Measurements from ENCODE around the gene THSD4.

Gene THSD4

GRCh38 chr15:71387810-71388209 is 272.5 kb downstream of the THSD4 start:
- ChIA-PET POLR2A (no interaction called here), CTCF (interaction anchor here (0.8 kb wide), 1 partner anchor 12 kb away, joined by 3 read pairs; no protein-coding TSS in a partner anchor)
- TF ChIP-seq CTCF (IDR thresholded peaks at IDR 0.05; ENCODE audit: control extremely low read depth, extremely low read depth, low read depth, missing control alignments), result no peak
- DNase-seq (ENCODE audit: extremely low spot score), result no peak

GRCh38 chr15:71390096-71390495 is 274.8 kb downstream of the THSD4 start:
- CTCF ChIA-PET, result interaction anchor here (0.7 kb wide), 1 partner anchor 362 kb away, joined by 4 read pairs; no protein-coding TSS in a partner anchor

GRCh38 chr15:71391421-71392088 is 276.3 kb downstream of the THSD4 start:
- TF ChIP-seq CTCF (IDR thresholded peaks at IDR 0.05; ENCODE audit: control extremely low read depth, extremely low read depth, low read depth, missing control alignments), result no peak
- CTCF ChIA-PET, result interaction anchor here (1.6 kb wide), 1 partner anchor 53 kb away, joined by 3 read pairs; no protein-coding TSS in a partner anchor
- POLR2A ChIA-PET, result no interaction called here
- no peak for DNase-seq (ENCODE audit: extremely low spot score)

More at GRCh38 chr15:71390096-71390495, 274.8 kb downstream of the THSD4 start:
- TF ChIP-seq CTCF (IDR thresholded peaks at IDR 0.05; ENCODE audit: control extremely low read depth, extremely low read depth, low read depth, missing control alignments), result no peak
- DNase-seq (ENCODE audit: extremely low spot score), result no peak
- POLR2A ChIA-PET, result no interaction called here

- no peak for TF ChIP-seq CTCF (IDR thresholded peaks at IDR 0.05; ENCODE audit: control extremely low read depth, extremely low read depth, low read depth, missing control alignments)
- CTCF ChIA-PET, result no interaction called here
- POLR2A ChIA-PET, result no interaction called here
- DNase-seq (ENCODE audit: extremely low spot score), result no peak
Observed at GRCh38 chr15:71392861-71393283, 277.6 kb downstream of the THSD4 start.

GRCh38 chr15:71393383-71393782 is 278.1 kb downstream of the THSD4 start:
- ChIA-PET POLR2A (no interaction called here), CTCF (no interaction called here)
- DNase-seq (ENCODE audit: extremely low spot score), result no peak
- no peak for TF ChIP-seq CTCF (IDR thresholded peaks at IDR 0.05; ENCODE audit: control extremely low read depth, extremely low read depth, low read depth, missing control alignments)

GRCh38 chr15:71396536-71397125 is 281.4 kb downstream of the THSD4 start:
- ChIA-PET POLR2A (no interaction called here), CTCF (interaction anchor here (1.0 kb wide), 2 partner anchors 28 to 44 kb away, joined by 3 read pairs; no protein-coding TSS in a partner anchor)
- no peak for TF ChIP-seq CTCF (IDR thresholded peaks at IDR 0.05; ENCODE audit: control extremely low read depth, extremely low read depth, low read depth, missing control alignments)
- DNase-seq (ENCODE audit: extremely low spot score), result no peak

Data from GM10248 (cell line).